Right lobe of liver (tissue), 6 donors: Measurements from ENCODE around the gene KCNT1. TPM values are rescaled to one million over a fixed set of nuclear protein-coding genes. Genes with fewer than 3 reads are reported as not detected.

ENCODE experiments used
- ATAC-seq, 4 donors: fragments of 200-7000 bp; cut with Tn5 transposase; one replicate each; pipeline ENCODE4 v1.9.1; 2020; ENCODE audit warnings: mild to moderate bottlenecking in 4 of 4, moderate library complexity in 4 of 4
- DNase-seq, 3 donors: peaks; one replicate each; pipeline ENCODE4 v3.0.0-alpha.2; 2020
- H3K27ac ChIP-seq, 3 donors: fragments of 200-600 bp; one replicate each; pipeline ENCODE4 v1.8.0; 2022
- H3K27me3 ChIP-seq, 2 donors: fragments of 200-600 bp; one replicate each; pipeline ENCODE4 v1.8.0; 2022
- H3K36me3 ChIP-seq, 4 donors: fragments of 200-600 bp; sonication (generic) in 1 of 4; one replicate each; pipeline versions ENCODE4 v1.5.1 to v1.8.0; 2017 to 2022; ENCODE audit warnings: control low read depth in 1 of 4
- H3K4me1 ChIP-seq, 4 donors: fragments of 200-600 bp; sonication (generic) in 1 of 4; one replicate each; pipeline versions ENCODE4 v1.5.1 to v1.8.0; 2017 to 2022; ENCODE audit warnings: control low read depth in 1 of 4
- H3K4me3 ChIP-seq, 3 donors: fragments of 200-600 bp; one replicate each; pipeline ENCODE4 v1.8.0; 2022
- H3K9me3 ChIP-seq, 4 donors: fragments of 200-600 bp; sonication (generic) in 1 of 4; one replicate each; pipeline versions ENCODE4 v1.5.1 to v1.8.0; 2017 to 2022; ENCODE audit warnings: control low read depth in 1 of 4
- CTCF ChIP-seq, 4 donors: fragments of 200-600 bp in 3 of 4; fragments of 450-650 bp in 1 of 4; IDR thresholded peaks; one replicate each; pipeline versions ENCODE4 v1.5.1 to v1.8.0; 2016 to 2022; ENCODE audit warnings: antibody characterized with exemption in 4 of 4, mild to moderate bottlenecking in 2 of 4
- POLR2A ChIP-seq: fragments of 450-650 bp; IDR thresholded peaks from one replicate; pipeline ENCODE4 v1.6.1; 2017; ENCODE audit warnings: antibody characterized with exemption, mild to moderate bottlenecking
- WGBS: methylation state at CpG from one replicate; pipeline ENCODE4 v1.1.6; 2018; ENCODE audit warnings: low coverage, low lambda C conversion rate; ENCODE audit not compliant: insufficient coverage; ENCODE audit errors: missing lambda C conversion rate; 5-methylcytosine and 5-hydroxymethylcytosine counted together
- intact Hi-C, 2 donors: fragments of 100-400 bp; cut with DNase I; formaldehyde crosslinking; loops; one replicate each; pipeline versions ENCODE4 v1.11.2 to v1.14.1; 2022
- total RNA-seq, 6 experiments: library from RNA; depleted of rRNA in 2 of 6; stranded (reverse); fragments of >200 nt in 2 of 6; fragmentation: NEBNext Ultra II Directional in 3 of 6; extraction: Animal tissue kit (Norgen Biotek cat#: 25700) in 3 of 6; gene quantifications; one replicate each; pipeline versions ENCODE4 v1.1.0 to v1.2.4, GENCODE V29; 2016 to 2023
- donor health status: DM: no; HTN: yes; CAD: no.
- donor health status: DM: no; HTN: no; CAD: no.
- donor health status: DM: no; HTN: no; CAD: no.
- donor health status: DM: no; HTN: yes; CAD: no.
- donor health status: DM: no; HTN: yes; CAD: no.

The KCNT1 gene
- total RNA-seq, 6 experiments from 2014 or later, result not detected

- H3K9me3 ChIP-seq, result no peaks in the 10 kb centered on the region
- intact Hi-C loops, result no loop called here
- no peak for TF ChIP-seq CTCF (IDR thresholded peaks at IDR 0.05)
- no peak for TF ChIP-seq POLR2A
- H3K27me3 ChIP-seq, result no peaks in the 10 kb centered on the region
- no peaks in the 10 kb centered on the region for H3K4me1 ChIP-seq
- H3K36me3 ChIP-seq, result no peaks in the 10 kb centered on the region
- WGBS, result 54% methylated on average over 14 of the region's 18 CpGs
- H3K4me3 ChIP-seq, result no peak overlapping the region
- DNase-seq, result no peak
- ATAC-seq, result no peak
- H3K27ac ChIP-seq, result no peak overlapping the region
Measured at GRCh38 chr9:135722365-135722764, 20.4 kb downstream of the KCNT1 start.

DNA sequence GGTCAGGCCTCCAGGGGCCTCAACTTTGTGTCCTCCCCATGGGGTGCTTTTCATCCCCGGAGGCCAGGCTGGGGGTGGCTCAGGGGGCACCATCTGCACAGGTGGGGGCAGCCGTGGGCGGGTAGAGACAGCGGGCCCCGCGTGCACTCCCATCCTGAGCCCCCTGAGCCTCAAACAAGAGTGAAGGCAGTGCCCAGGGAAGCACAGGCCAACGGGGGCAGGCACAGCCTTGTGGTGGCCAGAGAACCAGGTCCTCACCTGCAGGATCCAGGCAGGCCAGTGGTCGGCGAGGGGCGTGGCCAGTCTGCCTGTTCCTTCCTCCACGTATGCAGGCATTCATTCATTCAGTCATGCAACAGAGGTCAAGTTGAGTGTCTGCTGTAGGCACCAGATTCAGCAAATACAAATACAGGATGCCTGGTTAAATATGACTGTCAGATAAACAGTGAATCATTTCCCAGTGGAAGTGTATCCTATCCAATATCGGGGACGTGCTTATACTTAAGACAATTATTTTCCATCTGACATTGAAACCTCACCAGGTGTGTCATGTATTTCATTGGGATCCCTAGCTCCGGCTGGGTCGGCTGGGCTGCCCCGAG lies 22.3 kb downstream of the KCNT1 start:
- no peaks in the 10 kb centered on the region for H3K4me1 ChIP-seq
- TF ChIP-seq CTCF (IDR thresholded peaks at IDR 0.05) (no peak), POLR2A (no peak)
- H3K27ac ChIP-seq, result no peak overlapping the region
- intact Hi-C loops, result no loop called here
- peak in 1 of 3 donors; percentile 44 for DNase-seq
- no peak overlapping the region for H3K4me3 ChIP-seq
- H3K9me3 ChIP-seq, result no peaks in the 10 kb centered on the region
- 67% methylated on average over 3 of the region's 16 CpGs for WGBS
- H3K36me3 ChIP-seq, result no peaks in the 10 kb centered on the region
- peak; percentile 6 to 76 (median 32) for ATAC-seq
- H3K27me3 ChIP-seq, result no peaks in the 10 kb centered on the region

- intact Hi-C loops, result no loop called here
- Histone ChIP-seq H3K4me3 (no peak overlapping the region), H3K9me3 (no peaks in the 10 kb centered on the region), H3K4me1 (no peaks in the 10 kb centered on the region), H3K36me3 (no peaks in the 10 kb centered on the region), H3K27me3 (no peaks in the 10 kb centered on the region), H3K27ac (no peak overlapping the region)
- WGBS, result 33% methylated on average over 2 of the region's 16 CpGs
- DNase-seq, result no peak
- TF ChIP-seq CTCF (IDR thresholded peaks at IDR 0.05) (no peak), POLR2A (no peak)
- ATAC-seq, result no peak
Measured at GRCh38 chr9:135726138-135726853, 24.3 kb downstream of the KCNT1 start.

- intact Hi-C loops, result no loop called here
- ATAC-seq, result no peak
- no peak for DNase-seq
- no peak for TF ChIP-seq POLR2A
- no peak for TF ChIP-seq CTCF (IDR thresholded peaks at IDR 0.05)
- Histone ChIP-seq H3K4me1 (no peaks in the 10 kb centered on the region), H3K9me3 (no peaks in the 10 kb centered on the region), H3K27me3 (no peaks in the 10 kb centered on the region), H3K36me3 (no peaks in the 10 kb centered on the region), H3K4me3 (no peak overlapping the region), H3K27ac (no peak overlapping the region)
- WGBS, result 33% methylated on average over 6 of the region's 11 CpGs
Measured at GRCh38 chr9:135727257-135727875, 25.4 kb downstream of the KCNT1 start.
